ENCODE data around the gene PCBP2. TPM values are rescaled to one million over a fixed set of nuclear protein-coding genes. Genes with fewer than 3 reads are reported as not detected.
A peak's percentile ranks its signal among the peaks of the same experiment; 100 is the strongest.

PCBP2 gene
- total and polyA plus RNA-seq, 12 donors, result 255 to 1,158 (median 546) TPM

- Histone ChIP-seq H3K4me1 (replicated peaks in 1 of 2) (peaks cover 12 to 20% of the 10 kb centered on the region in 2 donors), H3K27me3 (no peaks in the 10 kb centered on the region), H3K9me3 (replicated peaks in 1 of 3) (no peaks in the 10 kb centered on the region), H3K36me3 (replicated peaks in 1 of 2) (peaks cover 0 to 19% of the 10 kb centered on the region in 2 donors), H3K27ac (no peak overlapping the region), H3K4me3 (no peak overlapping the region)
- TF ChIP-seq POLR2A (IDR thresholded peaks at IDR 0.05), result no peak
- no peak for TF ChIP-seq CTCF (IDR thresholded peaks at IDR 0.05)
- 86 to 96% (median 95%) methylated on average over 5 of the region's 5 CpGs for WGBS, 4 donors
- no peak for DNase-seq
- intact Hi-C loops (cut with DNase I), result no loop called here
These were observed 37.5 kb downstream of the PCBP2 start for GRCh38 chr12:53489242-53489864.

GRCh38 chr12:53492188-53492587 lies 40.3 kb downstream of the PCBP2 start:
- no peaks in the 10 kb centered on the region for H3K9me3 ChIP-seq (replicated peaks in 1 of 3)
- no peaks in the 10 kb centered on the region for H3K27me3 ChIP-seq
- peaks cover 12 to 32% of the 10 kb centered on the region in 2 donors for H3K4me1 ChIP-seq (replicated peaks in 1 of 2)
- peak overlapping the region in 4 of 5 donors; percentile 46 to 89 (median 73) for H3K27ac ChIP-seq
- WGBS, 4 donors, result 57 to 68% (median 62%) methylated on average over 10 to 20 of the region's 20 CpGs
- intact Hi-C loops (cut with DNase I), result no loop called here
- peak overlapping the region in 2 of 4 donors; percentile 52 to 57 for H3K4me3 ChIP-seq
- peak in 1 of 7 donors; percentile 57 for DNase-seq
- no peaks in the 10 kb centered on the region for H3K36me3 ChIP-seq (replicated peaks in 1 of 2)
- no peak for TF ChIP-seq POLR2A (IDR thresholded peaks at IDR 0.05)
- no peak for TF ChIP-seq CTCF (IDR thresholded peaks at IDR 0.05)

- H3K4me3 ChIP-seq, result peak overlapping the region in 3 of 4 donors; percentile 51 to 57 (median 52)
- TF ChIP-seq POLR2A (IDR thresholded peaks at IDR 0.05) (peak; percentile 16 to 62), CTCF (IDR thresholded peaks at IDR 0.05) (no peak)
- intact Hi-C loops (cut with DNase I), result no loop called here
- no peaks in the 10 kb centered on the region for H3K36me3 ChIP-seq (replicated peaks in 1 of 2)
- DNase-seq, result peak; percentile 94 to 97 (median 95)
- peaks cover 12 to 32% of the 10 kb centered on the region in 2 donors for H3K4me1 ChIP-seq (replicated peaks in 1 of 2)
- H3K27ac ChIP-seq, result peak overlapping the region; percentile 24 to 89 (median 63)
- H3K9me3 ChIP-seq (replicated peaks in 1 of 3), result no peaks in the 10 kb centered on the region
- H3K27me3 ChIP-seq, result no peaks in the 10 kb centered on the region
- 1 to 5% (median 2%) methylated on average over 9 to 52 of the region's 52 CpGs for WGBS, 4 donors
These were observed 41.1 kb downstream of the PCBP2 start for GRCh38 chr12:53492830-53493609.

GRCh38 chr12:53493610-53494391 lies 41.9 kb downstream of the PCBP2 start:
- H3K27me3 ChIP-seq, result no peaks in the 10 kb centered on the region
- 35 to 38% (median 37%) methylated on average over 11 of the region's 11 CpGs for WGBS, 4 donors
- H3K4me3 ChIP-seq, result peak overlapping the region in 1 of 4 donors; percentile 57
- H3K27ac ChIP-seq, result peak overlapping the region; percentile 24 to 89 (median 63)
- no peaks in the 10 kb centered on the region for H3K36me3 ChIP-seq (replicated peaks in 1 of 2)
- TF ChIP-seq POLR2A (IDR thresholded peaks at IDR 0.05) (no peak), CTCF (IDR thresholded peaks at IDR 0.05) (no peak)
- no peaks in the 10 kb centered on the region for H3K9me3 ChIP-seq (replicated peaks in 1 of 3)
- intact Hi-C loops (cut with DNase I), result no loop called here
- DNase-seq, result peak in 1 of 7 donors; percentile 52
- H3K4me1 ChIP-seq (replicated peaks in 1 of 2), result peaks cover 12 to 37% of the 10 kb centered on the region in 2 donors

Data from adrenal gland (tissue), 12 donors.